Progenitor cell of endocrine pancreas (in vitro differentiated cells): ENCODE data around the gene ARHGAP26. TPM values are rescaled to one million over a fixed set of nuclear protein-coding genes. Genes with fewer than 3 reads are reported as not detected.

Experiments
- DNase-seq: peaks from one replicate; pipeline ENCODE4 v3.0.0; 2021; ENCODE audit warnings: low spot score; ENCODE audit not compliant: unreplicated experiment
- H3K27ac Mint-ChIP-seq: 2 replicates; pipeline ENCODE4 v1.8.0; 2021; ENCODE audit warnings: mild to moderate bottlenecking, moderate library complexity, mixed read lengths
- H3K27me3 Mint-ChIP-seq: 2 replicates; pipeline ENCODE4 v1.8.0; 2021; ENCODE audit warnings: mixed read lengths
- H3K36me3 Mint-ChIP-seq: 2 replicates; pipeline ENCODE4 v1.8.0; 2022; ENCODE audit warnings: mixed read lengths; ENCODE audit not compliant: insufficient read depth
- H3K4me1 Mint-ChIP-seq: 2 replicates; pipeline ENCODE4 v1.8.0; 2021; ENCODE audit warnings: low read depth, mixed read lengths
- H3K4me3 Mint-ChIP-seq: 2 replicates; pipeline ENCODE4 v1.8.0; 2021; ENCODE audit warnings: low read depth, mild to moderate bottlenecking, moderate library complexity, mixed read lengths
- H3K9me3 Mint-ChIP-seq: 2 replicates; pipeline ENCODE4 v1.8.0; 2021; ENCODE audit warnings: low read depth, mixed read lengths
- CTCF ChIP-seq: fragments of 200-600 bp; sonication (generic); IDR thresholded peaks from one replicate; pipeline ENCODE4 v1.5.0; 2021; ENCODE audit warnings: antibody characterized with exemption, mild to moderate bottlenecking; ENCODE audit not compliant: unreplicated experiment
- total RNA-seq: library from RNA; stranded (reverse); gene quantifications from 2 replicates; pipeline ENCODE4 v1.2.1, GENCODE V29; 2021

ARHGAP26 gene
- total RNA-seq, 1 donor from 2014 or later: 21.3 TPM

- H3K9me3 Mint-ChIP-seq: no peaks in the 10 kb centered on the region
- H3K27me3 Mint-ChIP-seq: no peaks in the 10 kb centered on the region
- no peak for TF ChIP-seq CTCF
- no peak for DNase-seq
- H3K27ac Mint-ChIP-seq: no peak overlapping the region
- H3K4me3 Mint-ChIP-seq: no peak overlapping the region
- H3K36me3 Mint-ChIP-seq: no peaks in the 10 kb centered on the region
- H3K4me1 Mint-ChIP-seq: peaks cover 14% of the 10 kb centered on the region
These were observed 256.2 kb downstream of the ARHGAP26 start for GRCh38 chr5:143026380-143026779.

GRCh38 chr5:143029293-143029692 is 259.1 kb downstream of the ARHGAP26 start:
- Mint-ChIP-seq H3K36me3 (no peaks in the 10 kb centered on the region), H3K9me3 (no peaks in the 10 kb centered on the region), H3K4me1 (peaks cover 24% of the 10 kb centered on the region), H3K27ac (no peak overlapping the region), H3K4me3 (no peak overlapping the region), H3K27me3 (no peaks in the 10 kb centered on the region)
- no peak for DNase-seq
- no peak for TF ChIP-seq CTCF

- peaks cover 26% of the 10 kb centered on the region for H3K4me1 Mint-ChIP-seq
- H3K27ac Mint-ChIP-seq: no peak overlapping the region
- DNase-seq: no peak
- H3K36me3 Mint-ChIP-seq: peaks cover 1% of the 10 kb centered on the region
- H3K27me3 Mint-ChIP-seq: no peaks in the 10 kb centered on the region
- no peak for TF ChIP-seq CTCF
- no peak overlapping the region for H3K4me3 Mint-ChIP-seq
- H3K9me3 Mint-ChIP-seq: no peaks in the 10 kb centered on the region
These were observed 260.2 kb downstream of the ARHGAP26 start for GRCh38 chr5:143030349-143030748.

- H3K36me3 Mint-ChIP-seq: peaks cover 1% of the 10 kb centered on the region
- DNase-seq: no peak
- no peak overlapping the region for H3K4me3 Mint-ChIP-seq
- no peaks in the 10 kb centered on the region for H3K27me3 Mint-ChIP-seq
- H3K27ac Mint-ChIP-seq: peak overlapping the region; percentile 63
- no peaks in the 10 kb centered on the region for H3K9me3 Mint-ChIP-seq
- peaks cover 16% of the 10 kb centered on the region for H3K4me1 Mint-ChIP-seq
- no peak for TF ChIP-seq CTCF
These were observed 261.8 kb downstream of the ARHGAP26 start for GRCh38 chr5:143031781-143032580.

GRCh38 chr5:143032581-143032836 is 262.3 kb downstream of the ARHGAP26 start:
- Mint-ChIP-seq H3K27me3 (no peaks in the 10 kb centered on the region), H3K4me1 (peaks cover 16% of the 10 kb centered on the region), H3K9me3 (no peaks in the 10 kb centered on the region), H3K27ac (peak overlapping the region; percentile 63), H3K36me3 (peaks cover 1% of the 10 kb centered on the region), H3K4me3 (no peak overlapping the region)
- DNase-seq: no peak
- TF ChIP-seq CTCF: no peak
